Activated CD8-positive, alpha-beta memory T cell treated with anti-CD3 and anti-CD28 coated beads for 48 hours (primary cell): ENCODE data around the gene LYRM4.

Experiments used
- DNase-seq, 3 experiments: peaks; one replicate each; pipeline ENCODE4 v3.0.0-alpha.2; 2020; ENCODE audit warnings: low read depth in 2 of 3, low spot score in 2 of 3

LYRM4 gene

GRCh38 chr6:5102267-5102970, 158.3 kb downstream of the LYRM4 start:
- no peak for DNase-seq

GRCh38 chr6:5100806-5101205, 159.9 kb downstream of the LYRM4 start:
- DNase-seq, result no peak

GRCh38 chr6:5099537-5099936, 161.2 kb downstream of the LYRM4 start:
- DNase-seq, result no peak

GRCh38 chr6:5098501-5099270, 162.1 kb downstream of the LYRM4 start:
- no peak for DNase-seq

DNA sequence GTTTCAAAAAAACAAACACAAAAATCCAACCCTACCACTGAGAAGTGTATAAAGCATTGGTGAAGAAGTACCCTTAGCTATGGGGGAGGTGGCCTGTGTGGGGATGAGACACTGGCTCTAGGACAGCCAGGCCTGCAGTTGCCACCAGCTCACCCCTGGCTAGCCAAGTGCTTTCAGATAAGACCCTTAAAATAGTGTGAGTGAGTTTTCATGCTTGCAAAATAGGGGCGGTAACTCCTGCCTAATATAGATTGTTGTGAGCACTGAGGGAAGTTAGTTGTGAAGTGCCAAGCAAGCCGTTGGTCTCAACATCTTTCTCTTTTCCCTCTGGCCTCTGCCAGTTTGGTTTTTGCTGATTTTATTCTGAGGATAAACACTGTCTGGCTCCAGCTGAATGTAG, 164.3 kb downstream of the LYRM4 start:
- DNase-seq, result no peak

- no peak for DNase-seq
Measured at GRCh38 chr6:5095236-5095635, 165.5 kb downstream of the LYRM4 start.

GRCh38 chr6:5094327-5094726, 166.4 kb downstream of the LYRM4 start:
- no peak for DNase-seq

GRCh38 chr6:5093231-5094015, 167.3 kb downstream of the LYRM4 start:
- DNase-seq, result no peak

DNA sequence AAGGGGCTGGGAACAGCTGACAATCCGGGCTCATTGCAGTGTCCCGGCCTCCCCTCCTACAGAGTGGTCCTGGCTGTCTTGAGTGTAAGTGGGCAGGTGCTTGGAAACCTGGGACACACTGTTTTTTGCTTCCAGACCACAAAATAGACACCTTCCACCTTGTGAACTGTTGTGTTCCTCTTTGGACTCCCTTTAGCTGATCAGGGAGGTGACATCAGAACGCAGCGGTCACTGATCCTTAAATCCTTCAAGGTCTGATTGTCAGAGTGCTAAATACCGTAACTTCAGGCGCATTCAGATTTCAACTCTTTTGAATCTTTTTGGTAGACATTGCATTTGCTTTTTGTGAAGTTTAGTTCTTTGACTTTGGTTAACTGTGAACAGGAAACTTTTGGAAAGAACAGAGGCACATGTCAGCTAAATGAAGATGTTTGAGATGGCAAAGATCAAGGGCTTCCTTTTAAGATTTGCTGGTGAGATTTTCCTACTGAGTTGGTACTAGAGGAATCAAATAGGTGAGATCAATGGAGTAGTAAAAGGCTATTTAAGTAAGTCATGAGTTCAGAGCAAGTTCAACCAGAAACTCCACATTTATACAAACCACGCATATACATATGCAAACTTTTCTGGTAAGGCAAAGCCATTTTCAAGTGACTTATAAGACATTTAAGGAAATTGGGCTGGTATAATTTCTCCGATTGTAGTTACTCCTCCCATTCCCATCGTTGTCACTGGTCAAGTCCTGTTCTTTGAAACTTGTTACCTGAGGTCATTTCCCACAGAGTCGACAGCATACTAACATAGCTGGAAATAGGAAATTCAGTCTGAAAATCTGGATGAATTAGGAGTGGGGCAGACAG, 169.3 kb downstream of the LYRM4 start:
- no peak for DNase-seq

GRCh38 chr6:5090603-5091002, 170.1 kb downstream of the LYRM4 start:
- no peak for DNase-seq

- no peak for DNase-seq
Measured at GRCh38 chr6:5089481-5090438, 171.0 kb downstream of the LYRM4 start.

DNA sequence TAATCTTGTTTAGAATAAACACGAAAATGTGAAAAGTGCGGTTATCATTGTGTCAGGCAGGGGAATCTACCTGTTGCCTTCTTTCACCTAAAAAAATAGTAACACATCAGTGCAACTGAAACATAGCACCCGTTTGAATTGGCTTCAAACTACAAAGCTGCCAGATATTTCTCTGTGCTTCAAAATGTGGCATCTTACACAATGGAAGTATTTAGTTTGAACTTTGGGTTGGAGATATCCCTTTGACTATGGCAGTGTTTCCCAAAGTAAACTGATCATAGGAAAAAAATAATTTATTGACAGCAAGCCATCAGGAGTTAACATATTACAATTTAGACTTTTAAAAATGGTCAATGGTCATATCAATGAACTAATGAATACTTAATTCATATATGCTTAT, 172.0 kb downstream of the LYRM4 start:
- DNase-seq, result no peak

DNA sequence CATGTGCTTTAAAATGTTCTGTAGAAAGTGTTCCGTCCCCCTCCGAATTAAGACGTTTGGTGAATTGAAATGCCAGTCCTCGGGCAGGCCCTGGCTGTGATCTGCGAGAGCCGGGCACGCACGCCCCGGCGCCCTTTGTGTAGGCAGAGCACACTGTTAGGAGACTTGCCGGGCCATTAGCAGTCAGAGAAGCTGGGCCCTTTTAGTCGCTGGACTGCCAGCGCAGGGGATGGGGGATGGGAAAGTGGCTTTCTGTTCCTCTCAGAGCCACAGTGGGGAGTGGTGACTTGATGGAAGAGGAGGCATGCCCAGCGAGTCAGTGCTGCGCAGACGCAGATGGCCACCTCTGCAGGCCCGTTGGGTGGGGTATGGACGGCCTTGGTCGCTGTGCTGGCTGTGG, 173.4 kb downstream of the LYRM4 start:
- no peak for DNase-seq

GRCh38 chr6:5086294-5086890, 174.4 kb downstream of the LYRM4 start:
- no peak for DNase-seq

DNA sequence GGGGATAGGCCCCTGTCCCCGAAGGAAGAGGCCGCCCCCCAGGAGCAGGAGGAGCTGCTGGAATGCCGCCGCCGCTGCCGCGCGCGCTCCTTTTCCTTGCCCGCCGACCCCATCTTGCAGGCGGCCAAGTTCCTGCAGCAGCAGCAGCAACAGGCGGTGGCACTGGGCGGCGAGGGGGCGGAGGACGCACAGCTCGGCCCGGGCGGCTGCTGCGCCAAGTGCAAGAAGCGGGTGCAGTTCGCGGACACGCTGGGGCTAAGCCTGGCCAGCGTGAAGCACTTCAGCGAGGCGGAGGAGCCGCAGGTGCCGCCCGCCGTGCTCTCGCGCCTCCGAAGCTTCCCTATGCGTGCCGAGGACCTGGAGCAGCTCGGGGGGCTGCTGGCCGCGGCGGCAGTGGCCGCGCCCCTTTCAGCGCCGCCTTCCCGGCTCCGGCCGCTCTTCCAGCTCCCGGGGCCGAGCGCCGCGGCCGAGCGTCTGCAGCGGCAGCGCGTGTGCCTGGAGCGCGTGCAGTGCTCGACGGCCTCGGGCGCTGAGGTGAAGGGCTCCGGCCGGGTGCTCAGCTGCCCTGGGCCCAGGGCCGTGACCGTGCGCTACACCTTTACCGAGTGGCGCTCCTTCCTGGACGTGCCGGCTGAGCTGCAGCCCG, 175.0 kb downstream of the LYRM4 start:
- no peak for DNase-seq

- DNase-seq, result no peak
Measured at GRCh38 chr6:5084781-5085647, 175.7 kb downstream of the LYRM4 start, which contains the start of gene PPP1R3G. TSS of gene PPP1R3G (plus strand) at chr6:5085341. CDS start at chr6:5085486, 145 bp downstream.

DNA sequence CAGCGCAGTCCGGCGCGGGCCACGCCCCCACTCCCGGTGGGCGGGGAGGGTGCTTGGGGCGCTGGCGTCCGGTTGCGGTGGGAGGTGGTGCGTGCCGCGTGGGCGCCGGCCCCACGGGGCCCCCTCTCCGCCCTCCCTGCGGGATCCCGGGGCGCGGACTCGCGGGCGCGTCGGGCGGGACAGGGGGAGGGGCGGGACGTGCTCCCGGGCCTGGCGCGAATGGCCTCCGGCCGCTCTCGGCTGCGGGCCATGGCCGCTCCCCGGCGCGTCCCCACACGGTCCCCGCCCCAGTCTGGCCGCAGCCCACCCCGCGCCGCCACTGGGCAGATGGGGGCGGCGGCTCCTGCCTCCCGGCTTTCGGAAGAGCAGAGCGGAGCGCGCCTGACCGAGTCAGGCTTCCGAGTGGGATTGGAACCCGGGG, 176.4 kb downstream of the LYRM4 start:
- no peak for DNase-seq

DNA sequence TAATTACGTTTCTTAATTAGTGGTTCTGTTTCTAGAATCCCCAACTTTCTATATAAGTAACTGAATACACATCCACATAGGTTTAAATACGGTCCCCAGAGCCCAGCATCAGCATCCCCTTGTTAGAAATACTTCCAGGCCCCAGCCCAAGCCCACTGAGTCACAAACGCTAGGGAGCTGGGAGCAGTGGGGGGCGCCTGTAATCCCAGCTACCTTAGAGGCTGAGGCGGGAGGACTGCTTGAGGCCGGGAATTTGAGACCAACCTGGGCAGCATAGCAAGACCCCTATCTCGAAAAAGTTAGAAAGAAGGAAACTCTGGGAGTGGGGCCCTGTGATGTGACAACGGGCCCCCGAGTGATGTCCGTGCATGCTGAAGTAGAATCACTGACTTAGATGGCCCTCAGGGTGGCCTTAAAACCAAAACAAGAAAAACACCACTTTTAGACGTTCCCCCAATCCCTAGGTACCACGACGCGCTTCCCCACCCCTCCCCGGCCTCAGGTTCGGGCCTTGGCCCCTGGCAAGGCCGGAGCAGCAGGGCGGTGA, 176.9 kb downstream of the LYRM4 start:
- DNase-seq, result no peak
